H1 (cell line): ENCODE measurements around the gene GALNT18. TPM values are rescaled to one million over a fixed set of nuclear protein-coding genes. Genes with fewer than 3 reads are reported as not detected.

Experiments used
- CTCF ChIA-PET: fragments of 300-600 bp; sonication (Branson Sonifier 250); formaldehyde crosslinking; loops from one replicate; lab custom pipeline; 2021; ENCODE audit not compliant: partially characterized antibody; lab: Charles Lee
- POLR2A ChIA-PET: fragments of 300-600 bp; sonication (Branson Sonifier 250); formaldehyde crosslinking; loops from one replicate; lab custom pipeline; 2021; ENCODE audit warnings: inconsistent platforms; ENCODE audit not compliant: partially characterized antibody; lab: Charles Lee
- DNase-seq, 2 experiments: peaks; one replicate each; pipeline versions ENCODE4 v3.0.0 to v3.0.0-alpha.2; 2010 to 2022; ENCODE audit warnings: low spot score in 2 of 2, low read depth in 1 of 2, mixed read lengths in 1 of 2
- FAIRE-seq: peaks from 2 replicates; lab custom pipeline; 2011; peaks lifted over from hg19 to GRCh38; lab: Jason Lieb, UNC
- H2AFZ ChIP-seq: 2 replicates; pipeline ENCODE4 v1.8.1; 2012; ENCODE audit warnings: low read length, inconsistent platforms
- H2AK5ac ChIP-seq: 2 replicates; pipeline ENCODE4 v1.6.1; 2013; ENCODE audit warnings: low read depth, low read length
- H2BK120ac ChIP-seq: replicated peaks from 2 replicates; pipeline ENCODE3; 2013; ENCODE audit warnings: low read depth, low read length, inconsistent platforms
- H2BK12ac ChIP-seq: 2 replicates; pipeline ENCODE4 v1.6.1; 2013; ENCODE audit warnings: low read depth, low read length
- H2BK15ac ChIP-seq: 2 replicates; pipeline ENCODE4 v1.6.1; 2013; ENCODE audit warnings: low read length
- H2BK20ac ChIP-seq: 2 replicates; pipeline ENCODE4 v1.6.1; 2013; ENCODE audit warnings: low read length
- H2BK5ac ChIP-seq: 2 replicates; pipeline ENCODE4 v1.6.1; 2013; ENCODE audit warnings: low read depth, low read length
- H3K14ac ChIP-seq: 2 replicates; pipeline ENCODE4 v1.6.1; 2013; ENCODE audit warnings: inconsistent platforms; ENCODE audit not compliant: insufficient read length
- H3K18ac ChIP-seq: 2 replicates; pipeline ENCODE4 v1.6.1; 2013; ENCODE audit warnings: low read length; ENCODE audit errors: extremely low read depth
- H3K23ac ChIP-seq: 2 replicates; pipeline ENCODE4 v1.6.1; 2013; ENCODE audit warnings: inconsistent platforms; ENCODE audit not compliant: insufficient read length
- H3K23me2 ChIP-seq: 2 replicates; pipeline ENCODE4 v1.6.1; 2013; ENCODE audit warnings: low read depth, low read length
- H3K27ac ChIP-seq: 2 replicates; pipeline ENCODE4 v1.6.1; 2011; ENCODE audit warnings: low read depth, low read length, inconsistent platforms
- H3K27me3 ChIP-seq, 4 experiments: replicated peaks in 1 of 4; 1 replicate in 1 of 4; 2 replicates in 3 of 4; pipeline versions ENCODE4 v1.6.1 to v1.8.1; 2011 to 2013; ENCODE audit warnings: low read length in 3 of 4, mild to moderate bottlenecking in 3 of 4, inconsistent platforms in 2 of 4, mixed read lengths in 2 of 4, moderate library complexity in 1 of 4; ENCODE audit not compliant: control insufficient read depth in 3 of 4, insufficient read depth in 3 of 4; ENCODE audit errors: extremely low read depth in 1 of 4
- H3K36me3 ChIP-seq, 4 experiments: 2 replicates each; pipeline versions ENCODE4 v1.6.1 to v1.8.1; 2011 to 2013; ENCODE audit warnings: mild to moderate bottlenecking in 4 of 4, low read length in 3 of 4, moderate library complexity in 2 of 4, control low read depth in 1 of 4, inconsistent platforms in 1 of 4; ENCODE audit not compliant: insufficient read depth in 4 of 4, control insufficient read depth in 2 of 4
- H3K4ac ChIP-seq: replicated peaks from 2 replicates; pipeline ENCODE3; 2013; ENCODE audit warnings: low read length, low read depth, mixed read lengths, inconsistent platforms; ENCODE audit not compliant: insufficient read length
- H3K4me1 ChIP-seq, 4 experiments: replicated peaks in 1 of 4; 1 replicate in 1 of 4; 2 replicates in 3 of 4; pipeline versions ENCODE4 v1.6.1 to v1.8.1; 2011 to 2013; ENCODE audit warnings: low read length in 3 of 4, inconsistent platforms in 2 of 4, mixed read lengths in 1 of 4; ENCODE audit not compliant: insufficient read depth in 4 of 4, control insufficient read depth in 3 of 4
- H3K4me2 ChIP-seq, 2 experiments: 2 replicates each; pipeline versions ENCODE4 v1.6.1 to v1.8.1; 2011 to 2013; ENCODE audit warnings: low read depth in 2 of 2, low read length in 2 of 2, control low read depth in 1 of 2, inconsistent platforms in 1 of 2, mild to moderate bottlenecking in 1 of 2; ENCODE audit not compliant: insufficient read depth in 1 of 2
- H3K4me3 ChIP-seq, 4 experiments: fragments of 200-600, 300-600 bp in 1 of 4; sonication (generic), shearing (Covaris generic), sonication (Bioruptor Twin) in 1 of 4; 2 replicates each; pipeline versions ENCODE4 v1.5.1 to v1.8.1; 2011 to 2016; ENCODE audit warnings: low read length in 4 of 4, low read depth in 3 of 4, control low read depth in 2 of 4, inconsistent platforms in 2 of 4, mild to moderate bottlenecking in 2 of 4, mixed read lengths in 1 of 4, moderate library complexity in 1 of 4; ENCODE audit not compliant: insufficient read depth in 2 of 4; ENCODE audit errors: extremely low read depth in 1 of 4
- H3K56ac ChIP-seq: replicated peaks from 2 replicates; pipeline ENCODE3; 2013; ENCODE audit warnings: low read depth, mild to moderate bottlenecking, mixed read lengths, low read length, inconsistent platforms; ENCODE audit not compliant: insufficient read length
- H3K79me1 ChIP-seq: 2 replicates; pipeline ENCODE4 v1.6.1; 2013; ENCODE audit warnings: low read depth, low read length, control low read depth
- H3K79me2 ChIP-seq, 2 experiments: 2 replicates each; pipeline versions ENCODE4 v1.6.1 to v1.8.1; 2012 to 2013; ENCODE audit warnings: low read length in 2 of 2, mild to moderate bottlenecking in 2 of 2, inconsistent platforms in 1 of 2; ENCODE audit not compliant: insufficient read depth in 2 of 2, control insufficient read depth in 1 of 2
- H3K9ac ChIP-seq, 4 experiments: replicated peaks in 1 of 4; 1 replicate in 1 of 4; 2 replicates in 3 of 4; pipeline versions ENCODE4 v1.6.1 to v1.8.1; 2011 to 2013; ENCODE audit warnings: low read depth in 3 of 4, low read length in 3 of 4, control low read depth in 2 of 4, mild to moderate bottlenecking in 2 of 4, moderate library complexity in 2 of 4, inconsistent platforms in 1 of 4; ENCODE audit errors: extremely low read depth in 1 of 4
- H3K9me3 ChIP-seq, 2 experiments: 2 replicates each; pipeline versions ENCODE4 v1.6.1 to v1.8.1; 2012 to 2013; ENCODE audit warnings: mild to moderate bottlenecking in 2 of 2, moderate library complexity in 2 of 2, control low read depth in 1 of 2, inconsistent platforms in 1 of 2, low read depth in 1 of 2, low read length in 1 of 2, mixed read lengths in 1 of 2; ENCODE audit not compliant: insufficient read depth in 2 of 2
- H4K20me1 ChIP-seq, 2 experiments: replicated peaks in 1 of 2; 2 replicates each; pipeline versions ENCODE3 to v1.8.1; 2011 to 2013; ENCODE audit warnings: inconsistent platforms in 2 of 2, low read length in 2 of 2, mild to moderate bottlenecking in 1 of 2; ENCODE audit not compliant: insufficient read depth in 2 of 2, control insufficient read depth in 1 of 2
- H4K5ac ChIP-seq: 2 replicates; pipeline ENCODE4 v1.6.1; 2013; ENCODE audit warnings: low read length, low read depth, mixed read lengths, inconsistent platforms; ENCODE audit not compliant: insufficient read length
- H4K8ac ChIP-seq: 2 replicates; pipeline ENCODE4 v1.8.0; 2013; ENCODE audit warnings: mild to moderate bottlenecking, moderate library complexity, low read length, inconsistent platforms; ENCODE audit not compliant: insufficient read depth; ENCODE audit errors: extremely low read depth
- H4K91ac ChIP-seq: replicated peaks from 2 replicates; pipeline ENCODE3; 2013; ENCODE audit warnings: low read length, mixed read lengths, inconsistent platforms; ENCODE audit not compliant: insufficient read length
- CREB1 ChIP-seq: IDR thresholded peaks from 2 replicates; pipeline ENCODE4 v1.6.1; 2012; ENCODE audit warnings: inconsistent platforms
- HDAC2 ChIP-seq, 2 experiments: fragments of 300-600 bp in 1 of 2; sonication (generic) in 1 of 2; IDR thresholded peaks; 2 replicates each; pipeline ENCODE4 v1.6.1; 2011 to 2012; ENCODE audit warnings: low read depth in 2 of 2, low read length in 2 of 2, mild to moderate bottlenecking in 2 of 2, moderate library complexity in 2 of 2, borderline replicate concordance in 1 of 2, inconsistent platforms in 1 of 2
- NRF1 ChIP-seq: IDR thresholded peaks from 2 replicates; pipeline ENCODE4 v1.6.1; 2011; ENCODE audit warnings: mild to moderate bottlenecking, low read depth, low read length, improper control_type of control experiment
- WGBS, 2 experiments: shearing (Covaris generic) in 1 of 2; methylation state at CpG; one replicate each; pipeline versions ENCODE4 v1.1.6 to v1.1.7; 2013 to 2015; ENCODE audit warnings: low lambda C conversion rate in 2 of 2, mixed read lengths in 2 of 2, inconsistent platforms in 1 of 2, low coverage in 1 of 2, missing lambda C conversion rate in 1 of 2; ENCODE audit not compliant: insufficient replicate concordance in 2 of 2, insufficient coverage in 1 of 2, insufficient read length in 1 of 2; ENCODE audit errors: extremely low coverage in 1 of 2, missing lambda C conversion rate in 1 of 2; 5-methylcytosine and 5-hydroxymethylcytosine counted together
- polyA plus RNA-seq, 7 experiments: library from polyadenylated mRNA; depleted of rRNA in 3 of 7; stranded (reverse) in 5 of 7; unstranded in 2 of 7; fragments of >200 nt in 5 of 7; fragments of 200-250 nt in 2 of 7; gene quantifications; 1 replicate in 5 of 7; 2 replicates in 1 of 7; 4 replicates in 1 of 7; pipeline versions ENCODE4 v1.2.1 to v1.2.3, GENCODE V29; 2011 to 2013; ENCODE audit warnings: missing spikeins in 2 of 7, mixed read lengths in 2 of 7
- total RNA-seq: library from RNA; stranded (reverse); fragmentation: NEBNext Ultra II Directional; extraction: Animal tissue kit (Norgen Biotek cat#: 25700); gene quantifications from 2 replicates; pipeline ENCODE4 v1.2.1, GENCODE V29; 2021

GALNT18 gene
- total and polyA plus RNA-seq, 2 of the 8 experiments (the other 6 are each of a cell fraction or from before 2014, with no cell fraction given): 6.0 to 9.4 TPM

GRCh38 chr11:11476499-11476898, 145.3 kb downstream of the GALNT18 start:
- Histone ChIP-seq H3K79me2 (no peaks in the 10 kb centered on the region), H2AFZ (no peak overlapping the region), H2BK15ac (no peak overlapping the region), H3K9me3 (no peaks in the 10 kb centered on the region), H3K27ac (no peak overlapping the region), H3K4ac (no peak overlapping the region), H3K56ac (no peak overlapping the region), H3K23ac (no peak overlapping the region), H4K91ac (no peak overlapping the region), H2BK120ac (no peak overlapping the region), H4K8ac (no peak overlapping the region), H3K18ac (no peak overlapping the region), H3K79me1 (no peaks in the 10 kb centered on the region), H3K4me2 (no peak overlapping the region), H2BK12ac (no peak overlapping the region), H3K4me3 (no peak overlapping the region), H4K5ac (no peak overlapping the region), H3K14ac (no peak overlapping the region), H3K36me3 (no peaks in the 10 kb centered on the region), H2BK20ac (no peak overlapping the region), H3K27me3 (no peaks in the 10 kb centered on the region), H2BK5ac (no peak overlapping the region), H4K20me1 (no peaks in the 10 kb centered on the region), H3K9ac (no peak overlapping the region), H3K23me2 (no peaks in the 10 kb centered on the region), H3K4me1 (peaks cover 0 to 6% (median 3%) of the 10 kb centered on the region in 4 experiments; a peak in 3 of 7 replicates), H2AK5ac (no peak overlapping the region)
- DNase-seq (no peak), FAIRE-seq (no peak)
- WGBS, 2 experiments: 85% methylated on average over 2 of the region's 2 CpGs; no CpG with 5 or more reads in 1 of the 2 experiments
- ChIA-PET CTCF (interaction anchor here (0.6 to 2.3 kb wide), 6 partner anchors 11 to 323 kb away, joined by 3 to 6 read pairs (median 3); no protein-coding TSS in a partner anchor), POLR2A (no interaction called here)
- TF ChIP-seq CREB1 (no peak), HDAC2 (IDR thresholded peaks at IDR 0.05; ENCODE audit: borderline replicate concordance in 1 of 2, low read depth in 2 of 2, low read length in 2 of 2) (no peak), NRF1 (no peak)
